Measurements from ENCODE around the gene CCDC9B. TPM values are rescaled to one million over a fixed set of nuclear protein-coding genes. Genes with fewer than 3 reads are reported as not detected.

CCDC9B gene
- total RNA-seq (2022; extraction: Qiagen RNA extraction) = 16.5 to 23.1 TPM (median 21.6 TPM) in 5 replicates

GRCh38 chr15:40340740-40341400 is at the start of gene CCDC9B:
TSS of gene CCDC9B (minus strand) at chr15:40340939. CDS start at chr15:40340819, 120 bp downstream.

GRCh38 chr15:40382580-40383456 is 42.1 kb upstream of the CCDC9B start, which contains the start of gene KNSTRN:
TSS of gene KNSTRN (plus strand) at chr15:40382721. CDS start at chr15:40382836, 115 bp downstream.

GRCh38 chr15:40357723-40358470 is 17.2 kb upstream of the CCDC9B start, which contains the start of gene DISP2:
TSS of gene DISP2 (plus strand) at chr15:40358219. CDS start at chr15:40358322, 103 bp downstream.

GRCh38 chr15:40323239-40323952 is 17.3 kb downstream of the CCDC9B start, which contains the start of gene INAFM2:
TSS of gene INAFM2 (plus strand) at chr15:40323692. CDS start at chr15:40324056, 364 bp downstream.

GRCh38 chr15:40307421-40308211 is 33.1 kb downstream of the CCDC9B start, which contains the start of gene PLCB2:
TSS of gene PLCB2 (minus strand) at chr15:40307935. CDS start at chr15:40307672, 263 bp downstream.

GRCh38 chr15:40282869-40283614 is 57.7 kb downstream of the CCDC9B start, which contains the start of gene ANKRD63:
TSS of gene ANKRD63 (minus strand) at chr15:40283064. CDS start at chr15:40282586, 478 bp downstream.

Other genes starting within 250 kb of the CCDC9B start
- gene BMF, start 232.1 kb downstream of the CCDC9B start, total RNA-seq (2022; extraction: Qiagen RNA extraction) = 1.2 to 1.6 TPM (median 1.5 TPM) in 5 replicates
- gene BUB1B, start 179.9 kb downstream of the CCDC9B start, total RNA-seq (2022; extraction: Qiagen RNA extraction) = 25.8 to 34.3 TPM (median 28.4 TPM) in 5 replicates
- 0.17 to 0.45 TPM (median 0.29 TPM) in 5 replicates for gene PAK6, start 101.9 kb downstream of the CCDC9B start, total RNA-seq (2022; extraction: Qiagen RNA extraction)
- 0.24 to 0.59 TPM (median 0.35 TPM) in 5 replicates for gene ANKRD63, start 57.9 kb downstream of the CCDC9B start, total RNA-seq (2022; extraction: Qiagen RNA extraction)
- gene PLCB2, start 33.0 kb downstream of the CCDC9B start, total RNA-seq (2022; extraction: Qiagen RNA extraction) = 0.67 to 1.1 TPM (median 0.85 TPM) in 5 replicates
- 5.7 to 7.7 TPM (median 7.0 TPM) in 5 replicates for gene INAFM2, start 17.2 kb downstream of the CCDC9B start, total RNA-seq (2022; extraction: Qiagen RNA extraction)
- not detected in 5 replicates for gene PHGR1, start 10.1 kb upstream of the CCDC9B start, total RNA-seq (2022; extraction: Qiagen RNA extraction)
- gene DISP2, start 17.3 kb upstream of the CCDC9B start, total RNA-seq (2022; extraction: Qiagen RNA extraction) = 1.1 to 2.2 TPM (median 1.9 TPM) in 5 replicates
- gene KNSTRN, start 41.8 kb upstream of the CCDC9B start, total RNA-seq (2022; extraction: Qiagen RNA extraction) = 43.1 to 54.3 TPM (median 48.9 TPM) in 5 replicates
- gene IVD, start 64.9 kb upstream of the CCDC9B start, total RNA-seq (2022; extraction: Qiagen RNA extraction) = 12.3 to 14.0 TPM (median 12.8 TPM) in 5 replicates
- gene BAHD1, start 100.0 kb upstream of the CCDC9B start, total RNA-seq (2022; extraction: Qiagen RNA extraction) = 11.0 to 12.9 TPM (median 11.7 TPM) in 5 replicates
- gene CHST14, start 130.0 kb upstream of the CCDC9B start, total RNA-seq (2022; extraction: Qiagen RNA extraction) = 15.6 to 20.6 TPM (median 19.3 TPM) in 5 replicates
- 13.0 to 21.9 TPM (median 14.0 TPM) in 5 replicates for gene CCDC32, start 224.1 kb upstream of the CCDC9B start, total RNA-seq (2022; extraction: Qiagen RNA extraction)
- gene RPUSD2, start 228.4 kb upstream of the CCDC9B start, total RNA-seq (2022; extraction: Qiagen RNA extraction) = 12.1 to 15.4 TPM (median 14.7 TPM) in 5 replicates